Stimulated activated CD8-positive, alpha-beta memory T cell treated with anti-CD3 and anti-CD28 coated beads, Interleukin-7, amount 100 ng/mL, for 24 hours (primary cell): ENCODE data around the gene MARS1.
"Not testable (repeated sequence)": the region's sequence is repeated elsewhere in the genome, so short reads cannot be mapped to it uniquely, and the experiment has no call there.

Experiments used
- DNase-seq: peaks from one replicate; pipeline ENCODE4 v3.0.0-alpha.2; 2020; ENCODE audit warnings: low read depth

MARS1 gene

GRCh38 chr12:57517718-57518117, 29.9 kb downstream of the MARS1 start:
- not testable (repeated sequence) for DNase-seq

GRCh38 chr12:57518176-57518919, 30.5 kb downstream of the MARS1 start:
- DNase-seq = no peak

DNA sequence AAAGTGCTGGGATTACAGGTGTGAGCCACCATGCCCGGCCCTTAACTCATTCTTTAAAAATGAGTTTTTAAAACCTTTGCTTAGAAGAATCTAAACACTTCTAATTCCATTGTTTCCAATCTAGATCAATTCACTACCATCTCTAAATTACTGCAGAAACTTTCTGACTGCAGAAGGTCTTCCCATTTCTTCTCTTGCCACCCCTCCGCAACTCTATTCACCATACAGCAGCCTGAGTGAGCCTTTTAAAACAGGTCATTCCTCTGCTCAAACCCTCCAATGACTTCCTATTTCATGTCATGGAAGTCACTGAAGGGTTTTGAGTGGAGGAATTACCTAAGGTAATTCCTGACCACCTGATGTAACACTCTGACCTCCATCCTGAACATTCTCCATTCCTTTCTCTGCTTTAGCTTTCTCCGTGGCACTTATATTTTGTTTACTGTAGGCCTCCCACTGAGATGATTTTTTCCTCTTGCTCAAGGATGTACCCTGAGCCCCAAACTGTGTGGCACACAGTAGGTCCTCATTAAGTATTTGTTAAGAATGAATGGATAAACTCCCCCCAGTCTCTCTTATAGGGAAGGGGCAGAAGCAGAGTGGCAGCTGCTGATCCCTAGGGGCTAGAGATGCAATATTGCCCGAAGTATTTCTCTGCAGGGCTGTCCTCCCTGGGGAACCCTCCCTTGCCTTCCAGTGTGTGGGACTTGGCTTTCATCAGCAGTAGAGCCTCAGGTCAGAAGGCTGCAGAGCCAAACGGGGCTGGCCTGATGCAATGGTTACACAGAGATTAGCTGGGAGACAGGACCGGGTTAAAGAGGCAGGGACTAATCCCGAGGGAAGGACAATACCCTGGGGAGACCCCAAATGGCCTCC, 31.3 kb downstream of the MARS1 start:
- DNase-seq = no peak

DNA sequence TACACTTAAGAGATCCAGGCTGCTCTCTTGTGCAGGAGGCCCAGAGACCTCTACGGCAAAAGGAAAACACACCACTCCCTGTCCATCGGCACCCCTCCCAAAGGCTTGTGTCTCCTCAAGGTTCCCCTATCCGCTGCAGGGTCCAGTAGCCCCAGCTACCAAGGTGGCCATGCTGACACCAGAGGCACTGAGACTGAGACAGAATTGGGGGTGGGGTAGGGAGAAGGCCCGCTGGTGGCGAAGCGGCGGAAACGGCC, 31.9 kb downstream of the MARS1 start:
- DNase-seq = no peak

DNA sequence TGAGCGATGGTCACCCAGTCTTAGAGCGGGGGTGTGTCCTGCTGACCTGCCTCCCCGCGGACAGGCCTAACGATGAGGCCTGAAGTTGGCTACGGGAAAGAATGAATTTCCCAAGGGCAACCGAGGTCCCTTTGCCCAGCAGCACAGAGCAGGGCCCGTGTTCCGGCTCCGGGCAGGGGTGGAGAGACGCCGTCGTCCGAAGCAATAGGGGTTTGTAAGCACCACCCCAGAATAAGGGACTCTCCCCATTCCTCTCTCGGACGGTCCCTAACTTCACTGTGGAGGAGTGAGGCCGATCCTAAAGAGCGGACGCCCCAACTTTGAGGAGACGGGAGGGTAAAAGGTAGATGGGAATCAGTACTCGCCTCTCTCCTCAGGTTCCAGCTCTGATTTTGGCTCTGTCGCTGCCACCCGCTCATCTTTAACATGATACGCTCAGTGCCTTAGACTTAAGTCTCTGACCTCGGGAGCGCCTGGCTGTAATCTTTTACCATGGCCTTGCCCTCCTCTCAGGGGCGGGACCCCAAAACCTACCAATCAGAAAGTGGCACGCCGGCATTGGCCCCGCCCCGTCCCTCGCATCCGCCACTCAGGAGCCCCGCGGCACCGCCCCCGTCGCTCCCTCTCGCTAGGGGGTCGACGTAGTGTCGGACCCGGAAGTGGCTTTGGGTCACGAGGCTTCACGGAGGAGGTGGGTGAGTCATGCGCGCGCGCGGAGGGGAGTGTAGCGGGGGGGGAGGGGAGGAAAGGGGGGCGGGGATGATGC, 32.4 kb downstream of the MARS1 start, which contains the start of gene DDIT3:
Gene DDIT3, minus strand, starts transcription at position 462 of the 766 bp plus-strand sequence. CDS start 3,108 bp downstream, outside the sequence.
- peak; percentile 99 for DNase-seq

GRCh38 chr12:57521525-57522010, 33.7 kb downstream of the MARS1 start:
- no peak for DNase-seq

DNA sequence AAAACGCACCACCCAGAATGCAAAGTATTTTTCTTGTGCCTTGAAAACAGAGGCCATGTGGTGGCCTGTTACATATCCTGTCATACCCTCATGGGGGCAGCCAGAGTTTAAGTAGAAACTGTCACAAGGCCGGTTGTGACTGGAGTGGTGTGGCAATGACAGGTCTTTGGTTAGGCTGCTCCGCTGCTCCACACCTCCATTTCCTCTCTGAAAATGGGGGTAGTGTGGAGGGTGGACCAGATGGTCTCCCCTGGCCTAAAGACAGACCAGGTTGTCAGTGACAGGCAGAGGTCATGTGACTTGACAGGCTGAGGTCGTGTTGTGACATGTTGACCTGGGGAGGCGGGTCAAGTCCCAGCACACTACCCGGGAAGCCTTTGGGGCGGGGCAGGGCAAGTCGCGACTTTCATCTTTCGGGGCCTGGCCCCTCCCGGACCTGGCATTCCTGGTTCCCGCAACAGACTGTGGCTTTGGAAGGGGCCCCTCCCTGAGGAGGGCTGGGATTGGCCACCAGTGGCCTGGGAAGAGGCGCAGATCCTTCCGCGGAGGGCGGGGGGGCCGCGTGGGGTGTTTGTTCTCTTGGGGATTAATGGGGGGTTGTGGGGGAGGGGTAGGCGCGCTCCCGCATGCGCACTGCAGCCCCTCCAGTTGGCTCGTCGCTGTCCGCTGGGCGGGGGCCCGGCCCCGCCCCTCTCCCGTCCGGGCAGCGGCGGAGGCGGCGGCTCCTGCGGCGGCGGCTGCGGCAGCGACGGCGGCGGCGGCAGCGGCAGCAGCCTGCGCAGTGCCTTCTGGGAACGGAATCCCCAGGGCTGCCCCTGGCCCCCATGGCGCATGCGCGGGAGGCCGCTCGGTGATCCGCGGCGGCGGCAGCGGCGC, 34.4 kb downstream of the MARS1 start, which contains the start of gene MBD6:
Gene MBD6, plus strand, starts transcription at position 814 of the 876 bp plus-strand sequence. CDS start 1,480 bp downstream, outside the sequence.
- peak; percentile 69 for DNase-seq

DNA sequence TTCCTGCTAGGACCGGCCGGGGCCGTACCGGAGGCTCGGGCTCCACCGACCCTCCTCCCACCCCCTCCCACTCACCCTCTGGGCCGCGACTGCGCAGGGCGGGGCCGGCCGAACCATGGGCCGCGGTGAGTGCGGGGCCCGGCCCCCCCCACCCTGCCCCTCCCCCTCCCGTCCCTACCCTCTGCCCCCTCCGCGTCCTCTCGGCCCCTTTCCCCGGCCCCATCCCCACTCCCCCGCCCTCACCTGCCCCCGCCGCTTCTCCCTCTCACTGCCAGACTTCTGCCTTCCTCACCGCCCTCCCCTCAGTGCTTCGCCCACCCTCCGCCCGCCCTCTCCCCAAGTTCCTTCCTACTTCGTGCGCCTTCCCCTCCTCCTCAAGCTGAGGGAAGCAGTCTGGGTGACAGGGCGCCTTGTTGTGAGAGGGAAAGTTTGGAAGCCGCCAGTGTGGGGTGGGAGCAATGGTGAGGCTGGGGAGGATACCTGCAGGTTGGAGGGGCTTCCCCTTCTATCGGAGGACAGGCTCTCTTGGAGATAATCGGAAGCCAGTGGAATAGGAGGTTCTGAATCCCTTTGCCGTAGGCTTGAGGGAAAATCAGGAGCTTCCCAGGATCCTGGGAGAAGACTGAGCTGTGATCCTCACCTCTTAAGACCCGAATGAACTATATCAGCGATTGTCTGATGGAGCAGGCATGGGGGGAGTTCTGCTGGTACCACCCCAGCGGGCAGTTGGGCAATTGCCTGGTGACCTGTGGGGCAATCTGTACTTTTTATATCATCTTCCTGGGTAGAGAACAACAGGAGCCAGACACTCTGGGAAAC, 35.2 kb downstream of the MARS1 start:
- no peak for DNase-seq

- DNase-seq = no peak
These were observed 36.1 kb downstream of the MARS1 start for GRCh38 chr12:57523706-57524614.

GRCh38 chr12:57524814-57525614, 37.1 kb downstream of the MARS1 start:
- DNase-seq = no peak

DNA sequence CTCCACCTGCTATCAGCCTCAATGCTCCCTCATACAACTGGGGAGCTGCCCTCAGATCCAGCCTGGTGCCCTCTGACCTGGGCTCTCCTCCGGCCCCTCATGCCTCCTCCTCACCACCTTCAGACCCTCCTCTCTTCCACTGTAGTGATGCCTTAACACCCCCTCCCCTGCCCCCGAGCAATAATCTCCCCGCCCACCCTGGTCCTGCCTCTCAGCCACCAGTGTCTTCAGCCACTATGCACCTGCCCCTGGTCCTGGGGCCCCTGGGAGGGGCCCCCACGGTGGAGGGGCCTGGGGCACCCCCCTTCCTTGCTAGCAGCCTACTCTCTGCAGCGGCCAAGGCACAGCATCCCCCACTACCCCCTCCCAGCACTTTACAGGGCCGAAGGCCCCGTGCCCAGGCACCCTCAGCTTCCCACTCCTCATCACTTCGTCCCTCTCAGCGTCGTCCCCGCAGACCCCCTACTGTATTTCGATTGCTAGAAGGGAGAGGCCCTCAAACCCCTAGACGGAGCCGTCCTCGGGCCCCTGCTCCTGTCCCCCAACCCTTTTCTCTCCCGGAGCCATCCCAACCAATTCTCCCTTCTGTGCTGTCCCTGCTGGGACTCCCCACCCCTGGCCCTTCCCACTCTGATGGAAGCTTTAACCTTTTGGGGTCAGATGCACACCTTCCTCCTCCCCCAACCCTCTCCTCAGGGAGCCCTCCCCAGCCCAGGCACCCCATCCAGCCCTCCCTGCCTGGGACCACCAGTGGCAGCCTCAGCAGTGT, 37.9 kb downstream of the MARS1 start:
- no peak for DNase-seq

DNA sequence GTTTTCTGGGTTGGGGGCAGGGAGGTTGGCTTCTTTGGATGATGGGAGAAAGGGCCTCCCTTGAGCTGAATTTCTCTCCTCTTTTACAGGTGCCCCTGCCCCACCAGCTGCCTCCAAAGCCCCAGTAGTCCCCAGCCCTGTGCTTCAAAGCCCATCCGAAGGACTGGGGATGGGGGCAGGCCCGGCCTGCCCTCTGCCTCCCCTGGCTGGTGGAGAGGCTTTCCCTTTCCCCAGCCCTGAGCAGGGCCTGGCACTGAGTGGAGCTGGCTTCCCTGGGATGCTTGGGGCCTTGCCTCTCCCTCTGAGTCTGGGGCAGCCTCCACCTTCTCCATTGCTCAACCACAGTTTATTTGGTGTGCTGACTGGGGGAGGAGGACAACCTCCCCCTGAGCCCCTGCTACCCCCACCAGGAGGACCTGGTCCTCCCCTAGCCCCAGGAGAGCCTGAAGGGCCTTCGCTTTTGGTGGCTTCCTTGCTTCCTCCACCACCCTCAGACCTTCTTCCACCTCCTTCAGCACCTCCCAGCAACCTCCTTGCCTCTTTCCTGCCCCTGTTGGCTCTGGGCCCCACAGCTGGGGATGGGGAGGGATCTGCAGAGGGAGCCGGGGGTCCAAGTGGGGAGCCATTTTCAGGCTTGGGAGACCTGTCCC, 38.7 kb downstream of the MARS1 start:
- no peak for DNase-seq

DNA sequence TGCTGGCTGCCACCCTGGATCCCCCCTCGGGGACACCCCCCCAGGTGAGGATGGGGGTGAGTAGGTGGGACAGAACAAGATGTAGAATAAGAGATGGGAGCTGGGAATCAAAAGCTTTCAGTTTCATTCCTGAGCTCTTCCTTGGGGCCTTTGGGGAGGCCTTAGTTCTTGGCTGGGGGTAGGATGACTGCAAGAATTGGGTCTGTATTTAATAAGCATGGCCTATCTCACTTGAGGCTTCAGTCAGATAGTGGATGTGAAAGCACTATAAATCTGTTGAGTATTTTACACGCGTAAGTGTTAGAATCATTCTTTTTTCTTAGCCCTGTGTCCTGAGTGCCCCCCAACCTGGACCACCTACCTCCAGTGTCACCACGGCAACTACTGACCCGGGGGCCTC, 39.3 kb downstream of the MARS1 start:
- DNase-seq = no peak

- no peak for DNase-seq
These were observed 40.3 kb downstream of the MARS1 start for GRCh38 chr12:57528176-57528575.

GRCh38 chr12:57528831-57529555, 41.1 kb downstream of the MARS1 start:
- no peak for DNase-seq

GRCh38 chr12:57529831-57530230, 42.0 kb downstream of the MARS1 start:
- DNase-seq = no peak
